Uterus (tissue), 4 donors: Measurements from ENCODE around the gene HSPA12B. TPM values are rescaled to one million over a fixed set of nuclear protein-coding genes. Genes with fewer than 3 reads are reported as not detected.

ENCODE experiments used
- DNase-seq, 2 donors: peaks; one replicate each; pipeline ENCODE4 v3.0.0-alpha.2; 2019 to 2020
- H3K27ac ChIP-seq, 2 donors: fragments of 200-600 bp; sonication (generic); 1 replicate in 1 of 2; 2 replicates in 1 of 2; pipeline ENCODE4 v1.5.1; 2016 to 2018
- H3K27me3 ChIP-seq, 2 donors: fragments of 200-600 bp; sonication (generic); one replicate each; pipeline ENCODE4 v1.5.1; 2018 to 2019; ENCODE audit warnings: control low read depth in 1 of 2
- H3K36me3 ChIP-seq, 2 donors: fragments of 200-600 bp; sonication (generic); one replicate each; pipeline ENCODE4 v1.5.1; 2019; ENCODE audit warnings: control low read depth in 1 of 2
- H3K4me1 ChIP-seq, 2 donors: fragments of 200-600 bp; sonication (generic); one replicate each; pipeline ENCODE4 v1.5.1; 2018 to 2019; ENCODE audit warnings: control low read depth in 1 of 2
- H3K4me3 ChIP-seq, 2 donors: fragments of 200-600 bp; sonication (generic); 1 replicate in 1 of 2; 2 replicates in 1 of 2; pipeline ENCODE4 v1.5.1; 2018 to 2019; ENCODE audit warnings: mild to moderate bottlenecking in 1 of 2
- H3K9me3 ChIP-seq, 2 donors: fragments of 200-600 bp; sonication (generic); one replicate each; pipeline ENCODE4 v1.5.1; 2019; ENCODE audit warnings: control low read depth in 1 of 2
- POLR2A ChIP-seq, 2 donors: fragments of 450-650 bp; IDR thresholded peaks; one replicate each; pipeline ENCODE4 v1.6.1; 2016; ENCODE audit warnings: antibody characterized with exemption in 2 of 2, mild to moderate bottlenecking in 1 of 2, moderate library complexity in 1 of 2
- intact Hi-C: fragments of 100-400 bp; cut with DNase I; formaldehyde crosslinking; loops from one replicate; pipeline ENCODE4 v1.15.1; 2023; ENCODE audit warnings: low total_unique reads
- total RNA-seq, 4 donors: library from RNA; depleted of rRNA in 3 of 4; stranded (reverse); fragments of >200 nt in 3 of 4; gene quantifications; one replicate each; pipeline versions ENCODE4 v1.1.0 to v1.2.4, GENCODE V29; 2014 to 2023
- TF ChIP-seq, protein P1 (sequence below), 4 experiments: fragments of 200-600 bp in 2 of 4; fragments of 450-650 bp in 2 of 4; sonication (generic) in 2 of 4; IDR thresholded peaks; one replicate each; pipeline ENCODE4 v1.5.1; 2016 to 2019; ENCODE audit warnings: antibody characterized with exemption in 4 of 4, mild to moderate bottlenecking in 2 of 4, moderate library complexity in 1 of 4
- donor health status: DM: yes; HTN: yes; CAD: no.

Gene HSPA12B
- total RNA-seq, 4 donors from 2014 or later: 4.7 to 46.2 (median 27.6) TPM

DNA sequence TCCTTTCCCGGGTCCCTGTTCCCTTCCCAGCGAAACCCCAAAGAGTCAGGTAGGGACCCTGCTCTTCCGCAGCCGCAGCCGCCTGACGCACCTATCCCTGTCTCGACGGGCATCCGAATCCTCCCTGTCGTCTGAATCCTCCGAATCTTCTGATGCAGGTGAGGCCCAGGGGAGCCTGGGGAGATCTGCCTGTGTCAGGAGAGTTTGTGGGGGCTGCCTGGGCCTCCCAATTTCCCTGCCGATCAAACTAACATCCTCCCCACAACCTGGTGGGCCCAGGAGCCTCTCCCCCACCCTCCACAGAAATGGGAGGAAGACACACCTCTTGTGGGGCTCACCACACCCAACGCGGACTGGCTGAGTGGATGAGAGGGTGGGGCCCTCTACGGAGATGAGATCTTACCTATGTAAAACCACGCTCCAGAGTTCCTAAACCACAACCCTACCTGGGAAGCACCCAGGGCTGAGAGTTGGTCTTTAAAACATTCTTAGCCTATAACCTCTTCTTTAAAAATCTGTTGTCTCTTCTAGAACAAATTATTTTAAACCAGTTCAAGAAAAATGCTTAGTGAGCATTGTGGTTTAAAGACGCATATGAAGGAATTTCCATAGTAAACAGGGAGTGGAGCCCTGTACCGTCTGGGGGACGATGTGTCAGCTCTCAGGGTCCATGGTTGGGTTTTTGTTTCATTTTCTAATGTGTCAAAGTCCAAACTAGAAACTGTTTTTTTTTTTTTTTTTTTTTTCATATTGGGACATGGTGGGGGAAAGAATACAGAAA lies 65.3 kb downstream of the HSPA12B start:
- Histone ChIP-seq H3K9me3 (no peaks in the 10 kb centered on the region), H3K27ac (peak overlapping the region; percentile 58 to 98), H3K4me1 (peaks cover 0 to 6% of the 10 kb centered on the region in 2 donors), H3K27me3 (no peaks in the 10 kb centered on the region), H3K36me3 (no peaks in the 10 kb centered on the region), H3K4me3 (no peak overlapping the region)
- no peak for DNase-seq
- intact Hi-C loops: no loop called here
- no peak for TF ChIP-seq POLR2A (IDR thresholded peaks at IDR 0.05)
- TF ChIP-seq, protein P1, sequence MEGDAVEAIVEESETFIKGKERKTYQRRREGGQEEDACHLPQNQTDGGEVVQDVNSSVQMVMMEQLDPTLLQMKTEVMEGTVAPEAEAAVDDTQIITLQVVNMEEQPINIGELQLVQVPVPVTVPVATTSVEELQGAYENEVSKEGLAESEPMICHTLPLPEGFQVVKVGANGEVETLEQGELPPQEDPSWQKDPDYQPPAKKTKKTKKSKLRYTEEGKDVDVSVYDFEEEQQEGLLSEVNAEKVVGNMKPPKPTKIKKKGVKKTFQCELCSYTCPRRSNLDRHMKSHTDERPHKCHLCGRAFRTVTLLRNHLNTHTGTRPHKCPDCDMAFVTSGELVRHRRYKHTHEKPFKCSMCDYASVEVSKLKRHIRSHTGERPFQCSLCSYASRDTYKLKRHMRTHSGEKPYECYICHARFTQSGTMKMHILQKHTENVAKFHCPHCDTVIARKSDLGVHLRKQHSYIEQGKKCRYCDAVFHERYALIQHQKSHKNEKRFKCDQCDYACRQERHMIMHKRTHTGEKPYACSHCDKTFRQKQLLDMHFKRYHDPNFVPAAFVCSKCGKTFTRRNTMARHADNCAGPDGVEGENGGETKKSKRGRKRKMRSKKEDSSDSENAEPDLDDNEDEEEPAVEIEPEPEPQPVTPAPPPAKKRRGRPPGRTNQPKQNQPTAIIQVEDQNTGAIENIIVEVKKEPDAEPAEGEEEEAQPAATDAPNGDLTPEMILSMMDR (IDR thresholded peaks at IDR 0.05): no peak

DNA sequence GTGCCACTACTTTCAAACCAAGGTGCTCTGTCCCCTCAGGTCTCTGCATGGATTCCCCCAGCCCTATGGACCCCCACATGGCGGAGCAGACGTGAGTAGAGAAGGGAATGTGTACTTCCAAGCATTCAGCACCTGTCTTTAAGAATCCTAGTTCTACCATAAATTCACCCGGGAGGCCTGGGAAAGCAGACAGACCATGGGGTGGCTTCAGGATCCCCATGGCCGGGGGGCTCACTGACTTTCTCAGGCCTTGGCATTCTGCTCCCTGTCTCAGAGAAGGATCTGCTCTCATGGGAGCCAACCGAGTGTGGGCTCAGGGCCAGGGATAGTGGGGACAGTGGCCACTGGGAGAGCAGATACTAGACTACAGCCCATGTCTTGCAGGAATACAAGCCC lies 65.9 kb downstream of the HSPA12B start:
- H3K9me3 ChIP-seq: no peaks in the 10 kb centered on the region
- TF ChIP-seq, protein P1 (IDR thresholded peaks at IDR 0.05): no peak
- TF ChIP-seq POLR2A (IDR thresholded peaks at IDR 0.05): no peak
- H3K4me1 ChIP-seq: peaks cover 0 to 6% of the 10 kb centered on the region in 2 donors
- H3K27ac ChIP-seq: peak overlapping the region in 1 of 2 donors; percentile 58
- no peaks in the 10 kb centered on the region for H3K27me3 ChIP-seq
- DNase-seq: no peak
- intact Hi-C loops: no loop called here
- H3K36me3 ChIP-seq: no peaks in the 10 kb centered on the region
- H3K4me3 ChIP-seq: no peak overlapping the region

DNA sequence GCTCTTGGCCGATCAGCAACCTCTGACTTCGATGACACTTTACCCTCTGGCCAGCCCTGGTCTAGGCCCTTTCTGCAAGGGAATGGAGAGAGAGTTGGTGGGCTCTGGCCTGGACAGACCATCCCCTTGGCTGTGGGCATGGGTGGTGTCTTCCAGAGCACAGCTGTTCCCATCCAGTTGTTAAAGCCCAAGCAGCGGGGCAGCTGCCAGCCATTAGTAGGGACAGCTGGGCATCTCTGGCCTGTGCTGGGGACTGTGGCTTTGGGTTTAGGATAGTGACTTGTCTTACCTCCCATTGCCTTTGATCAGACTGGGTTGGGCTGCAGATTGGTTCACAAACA lies 66.4 kb downstream of the HSPA12B start:
- Histone ChIP-seq H3K27me3 (no peaks in the 10 kb centered on the region), H3K4me3 (no peak overlapping the region), H3K4me1 (peaks cover 0 to 6% of the 10 kb centered on the region in 2 donors), H3K9me3 (no peaks in the 10 kb centered on the region), H3K27ac (peak overlapping the region; percentile 6 to 58), H3K36me3 (no peaks in the 10 kb centered on the region)
- TF ChIP-seq, protein P1 (IDR thresholded peaks at IDR 0.05): no peak
- TF ChIP-seq POLR2A (IDR thresholded peaks at IDR 0.05): no peak
- intact Hi-C loops: no loop called here
- DNase-seq: no peak

DNA sequence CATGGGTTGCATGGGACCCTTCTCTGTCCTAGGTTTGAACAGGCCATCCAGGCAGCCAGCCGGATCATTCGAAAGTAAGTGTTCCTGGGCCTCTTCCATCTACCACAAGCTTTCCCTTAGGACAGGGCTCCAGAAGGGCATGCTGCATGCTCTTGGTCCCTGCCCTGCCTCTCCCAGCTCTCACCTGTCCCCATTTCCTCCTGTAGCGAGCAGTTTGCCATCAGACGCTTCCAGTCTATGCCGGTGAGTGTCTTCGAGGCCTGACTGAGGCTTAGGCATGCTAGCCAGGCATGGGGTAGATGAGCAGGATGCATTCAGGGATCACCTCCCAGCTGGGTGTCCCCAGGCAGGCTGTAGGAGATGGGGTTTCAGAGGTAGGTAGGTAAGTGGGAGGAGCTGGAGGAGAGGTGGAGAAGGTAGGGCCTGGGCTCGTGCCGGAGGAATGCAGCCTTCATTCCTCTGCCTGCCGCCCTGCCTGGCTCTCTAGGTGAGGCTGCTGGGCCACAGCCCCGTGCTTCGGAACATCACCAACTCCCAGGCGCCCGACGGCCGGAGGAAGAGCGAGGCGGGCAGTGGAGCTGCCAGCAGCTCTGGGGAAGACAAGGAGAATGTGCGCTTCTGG lies 67.9 kb downstream of the HSPA12B start:
- Histone ChIP-seq H3K4me3 (no peak overlapping the region), H3K27ac (peak overlapping the region in 1 of 2 donors; percentile 58), H3K9me3 (no peaks in the 10 kb centered on the region), H3K27me3 (no peaks in the 10 kb centered on the region), H3K36me3 (no peaks in the 10 kb centered on the region), H3K4me1 (peaks cover 0 to 6% of the 10 kb centered on the region in 2 donors)
- no peak for DNase-seq
- intact Hi-C loops: no loop called here
- TF ChIP-seq, protein P1 (IDR thresholded peaks at IDR 0.05): no peak
- TF ChIP-seq POLR2A (IDR thresholded peaks at IDR 0.05): no peak

DNA sequence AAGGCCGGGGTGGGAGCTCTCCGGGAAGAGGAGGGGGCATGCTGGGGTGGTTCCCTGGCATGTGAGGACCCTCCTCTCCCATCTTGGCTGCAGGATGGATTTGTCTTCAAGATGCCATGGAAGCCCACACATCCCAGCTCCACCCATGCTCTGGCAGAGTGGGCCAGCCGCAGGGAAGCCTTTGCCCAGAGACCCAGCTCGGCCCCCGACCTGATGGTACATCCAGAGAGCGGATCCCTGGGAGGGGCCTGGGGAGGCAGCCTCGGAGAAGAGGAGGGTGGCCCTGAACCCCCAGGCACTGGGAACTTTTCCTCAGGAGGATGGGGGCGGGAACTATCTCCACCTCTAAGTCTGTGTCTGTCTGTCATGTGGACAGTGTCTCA lies 68.4 kb downstream of the HSPA12B start:
- H3K4me3 ChIP-seq: no peak overlapping the region
- H3K4me1 ChIP-seq: peaks cover 0 to 10% of the 10 kb centered on the region in 2 donors
- H3K36me3 ChIP-seq: no peaks in the 10 kb centered on the region
- intact Hi-C loops: no loop called here
- TF ChIP-seq, protein P1 (IDR thresholded peaks at IDR 0.05): no peak
- TF ChIP-seq POLR2A (IDR thresholded peaks at IDR 0.05): no peak
- no peaks in the 10 kb centered on the region for H3K27me3 ChIP-seq
- H3K9me3 ChIP-seq: no peaks in the 10 kb centered on the region
- no peak overlapping the region for H3K27ac ChIP-seq
- no peak for DNase-seq
